GM12878 (cell line): Measurements from ENCODE around the gene TIGAR. TPM values are rescaled to one million over a fixed set of nuclear protein-coding genes. Genes with fewer than 3 reads are reported as not detected.

Experiments used
- ASH2L ChIP-seq: fragments of 300-600, 200-600 bp; sonication (generic); IDR thresholded peaks from 2 replicates; pipeline ENCODE4 v1.6.1; 2017; ENCODE audit warnings: low read depth, mild to moderate bottlenecking, borderline replicate concordance
- CHD4 ChIP-seq: fragments of 200-600 bp; sonication (generic); IDR thresholded peaks from 2 replicates; pipeline ENCODE4 v1.6.1; 2016; ENCODE audit warnings: mild to moderate bottlenecking
- EED ChIP-seq: sonication (generic); IDR thresholded peaks from 2 replicates; pipeline ENCODE4 v1.6.1; 2016; ENCODE audit warnings: antibody characterized with exemption, low read depth
- ELK1 ChIP-seq: IDR thresholded peaks from 2 replicates; pipeline ENCODE4 v1.6.1; 2012; ENCODE audit warnings: low read depth, low read length, improper control_type of control experiment
- EP300 ChIP-seq, 2 experiments: fragments of 150-350 bp in 1 of 2; IDR thresholded peaks; 2 replicates each; pipeline ENCODE4 v1.6.1; 2011 to 2012; ENCODE audit warnings: low read depth in 2 of 2, low read length in 2 of 2, borderline replicate concordance in 1 of 2, improper control_type of control experiment in 1 of 2, inconsistent platforms in 1 of 2; ENCODE audit not compliant: control insufficient read depth in 1 of 2
- ETV6 ChIP-seq, 2 experiments: fragments of 450-650 bp in 1 of 2; IDR thresholded peaks in 1 of 2; conservative IDR thresholded peaks in 1 of 2; 2 replicates each; pipeline ENCODE4 v1.6.1; 2014; ENCODE audit warnings: antibody characterized with exemption in 1 of 2, borderline replicate concordance in 1 of 2, low read depth in 1 of 2, mild to moderate bottlenecking in 1 of 2, moderate library complexity in 1 of 2
- IKZF1 ChIP-seq: fragments of 450-650 bp; conservative IDR thresholded peaks from 2 replicates; pipeline ENCODE4 v1.6.1; 2017; ENCODE audit warnings: antibody characterized with exemption, mild to moderate bottlenecking
- IRF5 ChIP-seq: fragments of 450-650 bp; IDR thresholded peaks from 2 replicates; pipeline ENCODE4 v1.6.1; 2017; ENCODE audit warnings: borderline replicate concordance
- JUNB ChIP-seq: IDR thresholded peaks from 2 replicates; pipeline ENCODE4 v1.6.1; 2016; ENCODE audit warnings: antibody characterized with exemption, mild to moderate bottlenecking
- MXI1 ChIP-seq: fragments of 150-350 bp; IDR thresholded peaks from 2 replicates; pipeline ENCODE4 v1.6.1; 2011; ENCODE audit warnings: low read depth, mild to moderate bottlenecking, inconsistent platforms, low read length, improper control_type of control experiment
- NFIC ChIP-seq: IDR thresholded peaks from 2 replicates; pipeline ENCODE4 v1.6.1; 2012; ENCODE audit warnings: low read depth, mild to moderate bottlenecking, inconsistent platforms, low read length, moderate library complexity
- NR2C2 ChIP-seq: IDR thresholded peaks from 2 replicates; pipeline ENCODE4 v1.6.1; 2011; ENCODE audit warnings: borderline replicate concordance, low read depth; ENCODE audit not compliant: control insufficient read depth, insufficient read length
- PAX8 ChIP-seq: fragments of 450-650 bp; IDR thresholded peaks from 2 replicates; pipeline ENCODE4 v1.6.1; 2017; ENCODE audit warnings: mild to moderate bottlenecking, moderate library complexity
- SIX5 ChIP-seq: IDR thresholded peaks from 2 replicates; pipeline ENCODE4 v1.6.1; 2011; ENCODE audit warnings: mild to moderate bottlenecking, low read depth, low read length, moderate library complexity; ENCODE audit not compliant: severe bottlenecking
- SMC3 ChIP-seq: IDR thresholded peaks from 2 replicates; pipeline ENCODE4 v1.6.1; 2011; ENCODE audit warnings: low read length, improper control_type of control experiment, borderline replicate concordance
- SREBF2 ChIP-seq: IDR thresholded peaks from 2 replicates; pipeline ENCODE4 v1.6.1; 2012; ENCODE audit warnings: mild to moderate bottlenecking, low read length
- SUPT20H ChIP-seq: IDR thresholded peaks from 2 replicates; pipeline ENCODE4 v1.6.1; 2011; ENCODE audit warnings: low read depth, mild to moderate bottlenecking, low read length, moderate library complexity, borderline replicate concordance; ENCODE audit not compliant: control insufficient read depth
- TAF1 ChIP-seq: IDR thresholded peaks from 2 replicates; pipeline ENCODE4 v1.6.1; 2011; ENCODE audit warnings: mild to moderate bottlenecking, low read depth, low read length, borderline replicate concordance
- ZBTB33 ChIP-seq: fragments of 450-650 bp; IDR thresholded peaks from 2 replicates; pipeline ENCODE4 v1.6.1; 2017; ENCODE audit warnings: mild to moderate bottlenecking
- ZBTB4 ChIP-seq: fragments of 450-650 bp; formaldehyde crosslinking; IDR thresholded peaks from 2 replicates; pipeline ENCODE4 v1.4.0; 2022; ENCODE audit warnings: mild to moderate bottlenecking, moderate library complexity
- ZNF24 ChIP-seq: fragments of 450-650 bp; IDR thresholded peaks from 2 replicates; pipeline ENCODE4 v1.6.1; 2017; ENCODE audit warnings: antibody characterized with exemption, mild to moderate bottlenecking
- ZNF384 ChIP-seq: IDR thresholded peaks from 2 replicates; pipeline ENCODE4 v1.6.1; 2012; ENCODE audit warnings: low read depth, mild to moderate bottlenecking, low read length, improper control_type of control experiment, borderline replicate concordance
- polyA plus RNA-seq, 11 experiments: library from polyadenylated mRNA; depleted of rRNA in 4 of 11; unstranded in 6 of 11; stranded (reverse) in 5 of 11; fragments of >200 nt; fragmentation: Nextera tagmentation in 4 of 11; fragmentation: Illumina TruSeq in 1 of 11; extraction: Ambion mirVana in 4 of 11; extraction: Trizol in 1 of 11; gene quantifications; 1 replicate in 1 of 11; 2 replicates in 10 of 11; pipeline versions ENCODE4 v1.2.1 to v1.2.3, GENCODE V29; 2011 to 2016; ENCODE audit warnings: inconsistent platforms in 2 of 11, missing spikeins in 2 of 11, low read depth in 1 of 11
- total RNA-seq, 4 experiments: library from RNA; depleted of rRNA in 3 of 4; stranded (reverse); fragments of >200 nt in 3 of 4; fragmentation: Illumina TruSeq in 1 of 4; extraction: Trizol in 1 of 4; gene quantifications; 2 replicates each; pipeline versions ENCODE4 v1.2.1 to v1.2.3, GENCODE V29; 2013 to 2021

TIGAR gene
- total and polyA plus RNA-seq, 10 of the 15 experiments (the other 5 are each of a cell fraction or from before 2014, with no cell fraction given) = 7.6 to 45.7 (median 16.5) TPM

GRCh38 chr12:4271717-4272423, 49.1 kb upstream of the TIGAR start (continued):
- TF ChIP-seq IRF5 (no peak), ETV6 (conservative IDR thresholded peaks at IDR 0.05 in 1 of 2, IDR thresholded peaks at IDR 0.05 in 1 of 2; ENCODE audit: borderline replicate concordance in 1 of 2, low read depth in 1 of 2) (0 out of 4 replicates have a peak, but pooled peaks of 1 of the 2 experiments have one; percentile 50), EED (no peak; the same call in 1 of the 2 replicates), IKZF1 (no peak), NFIC (peak; percentile 53; the same call in 1 of the 2 replicates), TAF1 (peak; percentile 57; the same call in 1 of the 2 replicates), ELK1 (no peak), ZNF24 (no peak), CHD4 (no peak), ZNF384 (peak; percentile 99), SREBF2 (no peak), NR2C2 (no peak), MXI1 (no peak), SIX5 (no peak), ZBTB33 (peak; percentile 40; the same call in 1 of the 2 replicates), JUNB (no peak; the same call in 1 of the 2 replicates), SMC3 (no peak; the same call in 1 of the 2 replicates), SUPT20H (no peak), EP300 (IDR thresholded peaks at IDR 0.05; ENCODE audit: borderline replicate concordance in 1 of 2, control insufficient read depth in 1 of 2, low read depth in 2 of 2, low read length in 2 of 2) (no peak), ASH2L (no peak), ZBTB4 (CRISPR knock-in tag) (no peak), PAX8 (no peak)
